BE2C (cell line): Measurements from ENCODE around the gene ETS1.

Experiments used
- DNase-seq: peaks from one replicate; pipeline ENCODE4 v3.0.0-alpha.2; 2020
- H3K27me3 ChIP-seq: fragments of 250-450 bp; sonication (Bioruptor Pico); 2 replicates; pipeline ENCODE4 v1.5.1; 2020; ENCODE audit warnings: mild to moderate bottlenecking
- H3K36me3 ChIP-seq: fragments of 250-450 bp; sonication (Bioruptor Pico); 2 replicates; pipeline ENCODE4 v1.5.1; 2020; ENCODE audit warnings: mild to moderate bottlenecking
- H3K4me1 ChIP-seq: fragments of 250-450 bp; sonication (Bioruptor Pico); 2 replicates; pipeline ENCODE4 v1.5.1; 2020
- H3K4me3 ChIP-seq: 2 replicates; pipeline ENCODE4 v1.5.1; 2011; ENCODE audit warnings: low read depth, low read length
- H3K9me3 ChIP-seq: fragments of 250-450 bp; sonication (Bioruptor Pico); 2 replicates; pipeline ENCODE4 v1.5.1; 2020
- CTCF ChIP-seq: IDR thresholded peaks from 2 replicates; pipeline ENCODE4 v1.5.1; 2012; ENCODE audit warnings: mild to moderate bottlenecking, low read depth, low read length

The ETS1 gene

GRCh38 chr11:128411812-128412211 is 175.5 kb downstream of the ETS1 start:
- no peak for DNase-seq
- H3K36me3 ChIP-seq, result no peaks in the 10 kb centered on the region
- H3K4me1 ChIP-seq, result no peaks in the 10 kb centered on the region
- no peak for TF ChIP-seq CTCF
- H3K4me3 ChIP-seq, result no peak overlapping the region
- H3K9me3 ChIP-seq, result no peaks in the 10 kb centered on the region
- no peaks in the 10 kb centered on the region for H3K27me3 ChIP-seq

GRCh38 chr11:128411150-128411549 is 176.2 kb downstream of the ETS1 start:
- no peak for TF ChIP-seq CTCF
- no peak overlapping the region for H3K4me3 ChIP-seq
- no peak for DNase-seq
- no peaks in the 10 kb centered on the region for H3K4me1 ChIP-seq
- H3K36me3 ChIP-seq, result no peaks in the 10 kb centered on the region
- no peaks in the 10 kb centered on the region for H3K27me3 ChIP-seq
- H3K9me3 ChIP-seq, result no peaks in the 10 kb centered on the region

- Histone ChIP-seq H3K9me3 (no peaks in the 10 kb centered on the region), H3K4me1 (no peaks in the 10 kb centered on the region), H3K36me3 (no peaks in the 10 kb centered on the region), H3K4me3 (no peak overlapping the region), H3K27me3 (no peaks in the 10 kb centered on the region)
- TF ChIP-seq CTCF, result no peak
- DNase-seq, result no peak
Observed at GRCh38 chr11:128409476-128409875, 177.9 kb downstream of the ETS1 start.
